ENCODE results near the gene AJAP1. TPM values are rescaled to one million over a fixed set of nuclear protein-coding genes. Genes with fewer than 3 reads are reported as not detected.

The AJAP1 gene
- polyA plus RNA-seq, 1 donor from 2014 or later: 7.9 TPM

DNA sequence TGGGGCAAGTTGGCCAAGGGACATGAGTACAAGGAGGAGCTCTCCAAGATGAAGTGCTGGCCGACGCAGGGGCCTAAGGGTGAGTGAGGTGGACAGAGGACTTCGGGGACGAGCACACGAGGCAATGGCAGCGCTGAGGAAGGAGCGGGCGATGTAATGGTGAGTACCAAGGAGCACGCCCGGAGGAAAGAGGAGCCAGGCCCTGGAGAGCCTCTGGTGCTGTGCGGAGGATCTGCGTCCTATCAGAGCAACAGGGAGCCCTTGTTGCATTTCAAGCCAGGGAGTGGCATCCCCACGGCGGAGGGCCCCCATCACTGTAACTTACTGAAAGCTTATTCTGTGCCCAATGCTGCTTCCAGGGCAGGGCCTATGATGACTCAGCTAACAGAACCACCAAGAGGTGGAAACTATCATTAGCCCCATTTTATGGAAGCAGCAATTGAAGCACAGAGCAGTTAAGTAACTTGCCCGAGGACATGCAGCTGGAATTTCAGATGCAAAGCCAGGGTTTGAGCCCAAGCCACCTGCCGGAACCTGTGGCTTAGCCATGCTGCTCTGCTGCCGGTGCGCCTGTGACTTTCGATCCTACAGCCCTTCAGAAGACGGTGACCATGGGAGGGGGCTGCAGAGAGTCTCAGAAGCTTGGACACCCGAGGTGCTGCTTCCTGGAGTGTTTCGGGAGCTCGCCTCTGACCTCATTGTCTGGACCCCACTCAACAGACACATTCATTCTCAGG lies 17.6 kb upstream of the AJAP1 start:
- no peak overlapping the region for H2AFZ ChIP-seq (ENCODE audit: low read depth, low read length)
- H3F3A ChIP-seq (ENCODE audit: insufficient read depth, low read length, poor library complexity, severe bottlenecking): no peaks in the 10 kb centered on the region
- H3K79me2 ChIP-seq (replicated peaks; ENCODE audit: insufficient read depth, low read length): no peaks in the 10 kb centered on the region
- H3K36me3 ChIP-seq (ENCODE audit: insufficient read depth, low read length): no peaks in the 10 kb centered on the region
- H3K9me3 ChIP-seq (ENCODE audit: low read length): no peaks in the 10 kb centered on the region
- TF ChIP-seq RAD21 (conservative IDR thresholded peaks at IDR 0.05) (no peak), POLR2AphosphoS5 (IDR thresholded peaks at IDR 0.05) (no peak), MXI1 (conservative IDR thresholded peaks at IDR 0.05; ENCODE audit: poor library complexity, severe bottlenecking) (no peak), EZH2 (IDR thresholded peaks at IDR 0.05; ENCODE audit: borderline replicate concordance, insufficient read depth, low read length, poor library complexity, severe bottlenecking) (no peak), EP300 (conservative IDR thresholded peaks at IDR 0.05; ENCODE audit: poor library complexity, severe bottlenecking) (no peak), SMC3 (conservative IDR thresholded peaks at IDR 0.05; ENCODE audit: poor library complexity) (no peak), CTCF (IDR thresholded peaks at IDR 0.05; ENCODE audit: poor library complexity, severe bottlenecking) (no peak), REST (IDR thresholded peaks at IDR 0.05; ENCODE audit: borderline replicate concordance) (no peak), TAF1 (IDR thresholded peaks at IDR 0.05; ENCODE audit: low read depth) (no peak)
- no peak overlapping the region for H3K27ac ChIP-seq (ENCODE audit: low read length)
- no peaks in the 10 kb centered on the region for H4K20me1 ChIP-seq (ENCODE audit: insufficient read depth)
- H3K9me2 ChIP-seq (ENCODE audit: insufficient read depth, low read length): no peaks in the 10 kb centered on the region
- no peaks in the 10 kb centered on the region for H3K27me3 ChIP-seq (ENCODE audit: insufficient read depth, low read depth, low read length)
- H3K9ac ChIP-seq (ENCODE audit: low read length): no peak overlapping the region
- no peak overlapping the region for H3K4me2 ChIP-seq (ENCODE audit: low read length)
- H3K4me3 ChIP-seq (ENCODE audit: low read length): no peak overlapping the region

DNA sequence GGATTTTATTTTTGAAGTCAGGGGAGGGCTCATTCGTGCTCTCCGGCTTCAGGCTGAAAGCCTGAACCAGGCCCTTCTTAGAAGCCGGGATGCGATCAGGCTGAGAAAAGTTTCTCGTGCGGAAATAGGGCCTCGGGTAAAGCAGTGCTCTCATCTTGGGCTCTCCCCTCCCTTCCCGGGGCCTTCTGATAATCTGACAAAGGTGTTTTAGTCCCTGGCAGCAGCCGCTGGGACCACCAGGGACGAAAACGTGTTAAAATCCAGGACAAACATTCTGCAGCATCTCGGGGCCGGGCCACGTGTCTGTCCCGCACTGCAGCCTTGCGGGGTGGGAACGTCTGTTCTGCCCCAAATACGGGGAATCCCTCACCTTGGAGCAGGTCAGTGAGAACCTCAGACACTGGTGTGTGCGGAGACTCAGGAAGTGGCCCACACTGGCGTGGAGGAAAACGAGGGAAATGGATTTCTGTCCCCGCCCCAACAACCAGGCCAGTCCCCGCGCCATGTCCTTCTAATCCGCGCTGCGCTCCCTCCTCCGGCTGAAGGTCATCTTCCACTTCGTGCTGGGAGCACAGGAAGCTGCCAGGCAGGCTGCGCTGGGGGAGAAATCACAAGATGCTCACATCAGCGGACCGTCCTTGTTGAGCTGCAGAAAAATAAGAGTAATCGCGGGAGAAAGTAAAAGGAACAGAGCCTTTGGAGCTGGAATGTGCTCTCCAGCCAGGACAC lies 16.6 kb upstream of the AJAP1 start:
- Histone ChIP-seq H3K9me3 (ENCODE audit: low read length) (no peaks in the 10 kb centered on the region), H3K9ac (ENCODE audit: low read length) (no peak overlapping the region), H3K4me3 (ENCODE audit: low read length) (no peak overlapping the region), H3K27ac (ENCODE audit: low read length) (no peak overlapping the region), H3F3A (ENCODE audit: insufficient read depth, low read length, poor library complexity, severe bottlenecking) (no peaks in the 10 kb centered on the region), H2AFZ (ENCODE audit: low read depth, low read length) (no peak overlapping the region), H4K20me1 (ENCODE audit: insufficient read depth) (no peaks in the 10 kb centered on the region), H3K4me2 (ENCODE audit: low read length) (no peak overlapping the region), H3K9me2 (ENCODE audit: insufficient read depth, low read length) (no peaks in the 10 kb centered on the region), H3K36me3 (ENCODE audit: insufficient read depth, low read length) (no peaks in the 10 kb centered on the region), H3K27me3 (ENCODE audit: insufficient read depth, low read depth, low read length) (no peaks in the 10 kb centered on the region), H3K79me2 (replicated peaks; ENCODE audit: insufficient read depth, low read length) (no peaks in the 10 kb centered on the region)
- TF ChIP-seq POLR2AphosphoS5 (IDR thresholded peaks at IDR 0.05) (no peak), EZH2 (IDR thresholded peaks at IDR 0.05; ENCODE audit: borderline replicate concordance, insufficient read depth, low read length, poor library complexity, severe bottlenecking) (no peak)

Measured in neural cell (in vitro differentiated cells).